ENCODE measurements around the gene PRDM16.

PRDM16 gene

DNA sequence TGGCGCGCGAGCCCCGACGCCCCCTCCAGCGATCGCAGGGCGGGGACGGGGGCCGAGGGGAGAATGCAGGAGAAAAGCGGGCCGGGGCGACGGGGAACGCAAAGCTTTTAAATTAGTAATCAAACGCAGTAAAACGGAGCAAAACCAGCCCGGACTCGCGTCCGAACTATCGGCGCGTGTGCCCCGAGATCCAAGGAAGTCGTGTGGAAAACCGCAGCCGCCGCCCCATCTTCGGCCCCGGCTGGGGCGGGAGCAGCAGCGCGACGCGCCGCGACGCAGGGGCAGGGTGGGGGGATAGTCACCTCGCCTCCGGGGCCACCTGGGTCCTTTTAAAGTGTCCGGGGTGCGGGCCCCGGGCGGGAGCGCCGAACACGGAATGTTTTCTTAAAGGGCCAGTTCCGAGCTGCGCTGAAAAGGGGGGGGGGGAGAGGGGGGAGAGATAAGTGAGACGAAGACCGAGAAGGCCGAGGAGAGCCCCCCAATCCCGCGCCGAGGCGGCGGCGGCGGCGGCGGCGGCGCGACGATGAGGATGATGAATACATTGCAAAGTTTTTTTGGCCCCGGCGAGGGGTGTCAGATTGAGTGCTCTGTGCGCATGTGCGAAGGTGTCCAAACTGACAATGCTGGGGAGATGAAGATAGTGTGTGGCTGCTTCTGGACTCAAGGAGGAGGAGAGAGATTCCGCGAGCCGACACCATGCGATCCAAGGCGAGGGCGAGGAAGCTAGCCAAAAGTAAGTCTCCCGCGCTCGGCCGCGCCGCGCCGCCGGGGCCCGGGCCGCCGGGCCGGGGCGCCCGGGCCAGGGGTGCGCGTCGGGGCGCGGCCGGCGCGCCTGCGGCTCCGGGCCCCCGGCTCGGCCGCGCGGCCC is at the start of gene PRDM16:
TSS of gene PRDM16 (plus strand) at position 640 of the 868 bp plus-strand sequence. CDS start at position 697, 57 bp downstream.
- no peak for DNase-seq

DNA sequence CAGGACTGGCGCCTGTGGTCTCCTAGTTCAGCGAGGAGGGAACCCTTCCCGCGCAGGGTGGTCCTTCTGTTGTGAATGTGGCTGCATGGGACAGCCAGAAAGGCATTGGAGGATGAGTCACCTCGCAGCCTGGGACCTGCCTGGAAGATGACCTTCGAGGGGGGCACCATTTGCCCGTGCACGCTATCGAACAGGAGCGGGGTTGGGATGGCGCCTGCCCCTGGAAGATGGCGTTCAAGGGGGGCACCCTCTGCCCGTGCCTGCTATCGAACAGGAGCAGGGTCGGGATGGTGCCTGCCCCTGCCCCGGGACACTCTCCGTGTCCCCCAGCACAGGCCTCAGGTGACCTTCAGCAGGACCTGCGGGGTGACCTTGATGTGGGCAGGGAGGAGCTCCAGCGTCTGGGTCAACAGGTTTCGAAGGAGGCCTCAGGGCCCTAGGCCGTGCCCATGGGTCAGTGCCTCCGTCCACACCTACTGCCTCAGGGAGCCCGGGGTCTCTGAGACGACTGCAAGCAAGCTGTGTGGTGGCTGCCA is 49.4 kb upstream of the PRDM16 start:
- no peak for DNase-seq

DNA sequence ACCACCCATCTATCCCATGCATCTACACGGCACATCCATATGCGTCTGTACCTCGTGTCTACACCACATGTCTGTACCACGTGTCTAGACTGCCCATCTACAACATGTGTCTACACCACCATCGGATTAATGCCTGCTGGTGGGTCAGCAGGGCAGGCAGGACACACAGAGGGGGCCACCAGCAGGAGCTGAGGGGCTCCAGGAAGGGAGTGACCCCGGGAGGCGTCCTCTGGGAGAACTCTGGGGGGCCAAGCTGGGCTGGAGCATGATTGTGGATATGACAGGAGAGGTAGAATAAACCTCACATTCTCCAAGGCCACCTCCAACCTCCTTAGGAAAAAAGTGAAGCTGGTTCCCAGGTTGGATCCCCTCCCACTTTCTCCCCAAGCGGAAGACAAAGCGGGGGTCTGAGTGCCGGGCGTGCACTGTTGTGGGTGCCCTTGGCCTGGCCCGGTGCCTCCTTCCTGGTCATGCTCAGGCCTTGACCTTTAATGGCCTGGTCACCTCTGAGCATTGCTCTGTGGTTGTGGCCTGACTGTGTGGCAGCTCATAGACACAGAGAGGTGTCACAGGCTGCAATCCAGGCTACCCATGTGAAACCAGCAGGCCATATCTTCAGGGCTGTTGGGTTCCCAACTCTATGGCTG is 48.6 kb upstream of the PRDM16 start:
- DNase-seq: no peak

DNA sequence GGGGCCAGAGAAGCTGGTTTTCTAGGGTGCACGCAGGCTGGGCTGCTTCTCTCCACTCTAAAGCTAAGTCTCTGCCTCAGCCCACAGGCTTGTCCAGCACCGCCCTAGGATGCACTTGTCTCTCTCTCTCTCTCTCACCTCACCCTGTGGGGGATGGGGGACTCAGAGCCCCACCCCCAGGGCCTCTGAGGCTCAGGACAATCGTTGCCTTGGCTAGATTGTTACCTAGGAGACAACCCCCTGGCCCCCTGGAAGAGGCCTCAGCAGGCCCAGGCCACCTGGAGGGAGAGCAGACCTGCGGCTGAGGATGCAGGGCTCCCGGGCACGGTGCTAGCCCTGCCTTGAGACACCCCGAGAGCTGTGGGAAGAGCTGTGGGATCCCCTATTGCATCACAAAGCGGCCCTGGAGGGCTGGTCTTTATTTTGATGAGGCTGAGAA is 47.8 kb upstream of the PRDM16 start, which contains the start of gene ACTRT2:
TSS of gene ACTRT2 (plus strand) at position 235 of the 439 bp plus-strand sequence. CDS start 220 bp downstream, outside the sequence.
- no peak for DNase-seq

DNA sequence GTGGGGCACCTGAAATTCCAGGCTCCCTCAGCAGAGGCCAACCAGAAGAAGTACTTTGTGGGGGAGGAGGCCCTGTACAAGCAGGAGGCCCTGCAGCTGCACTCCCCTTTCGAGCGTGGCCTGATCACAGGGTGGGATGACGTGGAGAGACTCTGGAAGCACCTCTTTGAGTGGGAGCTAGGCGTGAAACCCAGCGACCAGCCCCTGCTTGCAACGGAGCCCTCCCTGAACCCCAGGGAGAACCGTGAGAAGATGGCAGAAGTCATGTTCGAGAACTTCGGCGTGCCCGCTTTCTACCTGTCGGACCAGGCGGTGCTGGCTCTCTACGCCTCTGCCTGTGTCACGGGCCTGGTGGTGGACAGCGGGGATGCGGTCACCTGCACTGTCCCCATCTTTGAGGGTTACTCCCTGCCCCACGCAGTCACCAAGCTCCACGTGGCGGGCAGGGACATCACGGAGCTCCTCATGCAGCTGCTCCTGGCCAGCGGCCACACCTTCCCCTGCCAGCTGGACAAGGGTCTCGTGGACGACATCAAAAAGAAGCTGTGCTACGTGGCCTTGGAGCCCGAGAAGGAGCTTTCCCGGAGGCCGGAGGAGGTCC is 47.1 kb upstream of the PRDM16 start:
- DNase-seq: no peak

DNA sequence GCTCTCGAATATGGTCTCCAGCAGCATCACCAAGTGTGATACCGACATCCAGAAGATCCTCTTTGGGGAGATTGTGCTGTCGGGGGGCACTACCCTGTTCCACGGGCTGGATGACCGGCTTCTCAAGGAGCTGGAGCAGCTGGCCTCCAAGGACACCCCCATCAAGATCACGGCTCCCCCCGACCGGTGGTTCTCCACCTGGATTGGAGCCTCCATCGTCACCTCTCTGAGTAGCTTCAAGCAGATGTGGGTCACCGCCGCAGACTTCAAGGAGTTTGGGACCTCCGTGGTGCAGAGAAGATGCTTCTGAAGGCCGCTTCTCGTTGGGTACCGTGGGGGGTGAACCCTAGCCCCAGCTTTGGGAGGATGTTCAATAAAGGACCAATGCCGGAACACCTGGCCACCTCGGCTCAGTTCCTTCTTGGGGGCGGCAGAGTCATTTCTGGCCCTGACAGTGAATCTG is 46.5 kb upstream of the PRDM16 start:
- DNase-seq: no peak

DNA sequence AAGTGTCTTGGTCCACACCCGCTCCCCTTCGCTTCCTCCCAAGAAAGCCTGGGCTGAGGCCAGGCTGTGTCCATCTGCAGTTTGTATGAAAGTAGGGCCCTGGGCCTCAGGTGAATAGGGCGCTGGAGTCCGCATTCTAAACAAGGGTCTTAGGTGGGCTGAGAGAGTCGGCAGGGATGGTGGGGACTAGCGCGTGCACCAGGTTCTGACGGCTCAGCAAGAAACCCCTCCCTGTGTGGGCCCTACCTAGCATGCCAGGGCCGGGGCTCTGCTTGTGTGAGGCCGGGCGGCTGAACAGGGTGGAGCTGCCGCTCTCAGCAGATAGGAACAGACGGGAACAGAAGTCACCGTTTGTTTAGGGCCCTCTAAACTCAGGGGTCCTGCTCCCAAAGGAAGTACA is 46.0 kb upstream of the PRDM16 start:
- DNase-seq: no peak

DNA sequence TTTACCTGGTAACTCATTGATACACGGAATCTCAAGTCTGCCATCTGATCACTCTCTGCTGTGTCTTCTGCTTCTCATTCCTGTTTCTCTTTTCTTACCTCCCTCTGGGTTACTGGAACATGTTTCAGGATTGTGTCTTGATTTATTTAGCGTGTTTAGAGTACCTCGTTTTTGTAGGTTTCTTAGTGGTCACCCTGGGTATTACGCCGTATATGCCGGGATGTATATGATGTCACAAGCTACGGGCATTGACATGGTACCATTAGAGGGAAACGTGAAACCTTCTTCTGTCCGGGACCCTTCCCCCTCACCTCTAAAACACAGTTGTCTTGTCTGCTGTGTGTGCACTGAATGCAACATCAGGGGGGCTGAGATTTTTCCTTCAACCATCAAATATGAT is 45.0 kb upstream of the PRDM16 start:
- DNase-seq: no peak

DNA sequence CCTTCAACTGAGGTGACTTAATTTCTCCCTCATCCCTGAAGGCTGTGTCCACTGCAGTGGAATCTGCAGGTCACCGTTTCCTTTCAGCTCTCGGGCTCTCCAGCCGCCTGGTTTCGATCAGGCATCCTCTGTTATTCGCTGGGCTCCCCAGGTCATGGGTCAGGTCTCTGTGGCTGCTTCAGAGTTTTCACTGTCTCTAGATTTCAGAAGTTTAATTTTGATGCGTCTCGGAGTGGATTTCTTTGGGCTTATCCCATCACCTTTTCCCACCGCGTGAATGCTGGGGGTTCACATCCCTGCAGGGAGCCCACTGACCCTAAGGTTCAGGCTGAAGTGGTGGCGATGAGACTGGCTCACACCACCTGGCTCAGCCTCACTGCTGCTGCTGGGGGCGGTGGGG is 44.4 kb upstream of the PRDM16 start:
- DNase-seq: no peak

DNA sequence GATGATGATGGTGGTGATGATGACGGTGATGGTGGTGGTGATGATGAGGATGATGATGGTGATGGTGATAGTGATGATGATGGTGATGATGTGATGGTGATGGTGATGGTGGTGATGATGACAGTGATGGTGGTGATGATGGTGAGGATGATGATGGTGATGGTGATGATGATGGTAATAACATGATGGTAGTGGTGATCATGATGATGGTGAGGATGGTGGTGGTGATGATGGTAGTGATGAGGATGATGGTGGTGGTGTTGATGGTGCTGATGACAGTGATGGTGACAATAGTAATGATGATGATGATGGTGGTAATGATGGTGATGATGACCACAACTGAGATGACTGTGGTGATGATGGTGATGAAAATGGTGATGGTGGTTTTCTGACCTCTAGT is 42.9 kb upstream of the PRDM16 start:
- DNase-seq: no peak

DNA sequence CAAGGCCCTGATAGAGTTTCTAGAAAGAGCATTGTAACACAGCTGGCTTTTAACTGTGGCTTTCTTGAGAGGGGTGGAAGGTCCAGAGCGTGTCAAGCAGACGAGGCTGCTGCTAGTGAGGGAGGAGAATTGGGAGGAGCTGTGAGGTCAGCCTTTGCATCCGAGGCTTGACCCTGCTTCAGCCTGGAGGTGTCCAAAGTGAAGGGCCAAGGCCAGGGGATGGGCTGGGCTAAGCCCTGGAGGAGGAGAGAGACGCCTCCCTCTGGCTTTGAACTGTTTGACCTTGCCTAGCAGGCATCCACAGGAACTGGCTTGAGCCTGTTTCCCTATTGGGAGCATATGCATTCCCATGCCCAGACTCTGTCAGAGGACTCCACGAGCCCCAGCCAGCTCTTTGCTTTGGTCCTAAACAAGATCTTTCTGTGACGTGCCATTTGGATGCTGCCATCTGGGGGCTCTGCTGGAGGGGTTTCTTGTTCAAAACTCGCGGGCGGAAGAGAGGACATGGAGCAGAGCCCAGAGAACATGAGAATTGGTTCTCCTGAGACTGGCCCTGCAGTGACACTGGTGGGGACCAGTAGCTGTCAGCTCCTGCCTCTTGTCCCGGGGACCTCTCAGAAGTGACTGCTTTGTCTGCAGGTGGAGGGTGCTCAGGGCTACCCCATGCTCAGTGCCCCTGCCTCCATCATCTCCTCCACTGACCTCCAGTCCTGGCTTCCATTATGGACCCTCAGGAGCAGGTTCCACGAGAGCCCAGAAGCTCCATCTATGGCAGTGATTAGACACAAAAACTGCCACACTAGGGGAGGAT is 42.2 kb upstream of the PRDM16 start:
- DNase-seq: no peak

DNA sequence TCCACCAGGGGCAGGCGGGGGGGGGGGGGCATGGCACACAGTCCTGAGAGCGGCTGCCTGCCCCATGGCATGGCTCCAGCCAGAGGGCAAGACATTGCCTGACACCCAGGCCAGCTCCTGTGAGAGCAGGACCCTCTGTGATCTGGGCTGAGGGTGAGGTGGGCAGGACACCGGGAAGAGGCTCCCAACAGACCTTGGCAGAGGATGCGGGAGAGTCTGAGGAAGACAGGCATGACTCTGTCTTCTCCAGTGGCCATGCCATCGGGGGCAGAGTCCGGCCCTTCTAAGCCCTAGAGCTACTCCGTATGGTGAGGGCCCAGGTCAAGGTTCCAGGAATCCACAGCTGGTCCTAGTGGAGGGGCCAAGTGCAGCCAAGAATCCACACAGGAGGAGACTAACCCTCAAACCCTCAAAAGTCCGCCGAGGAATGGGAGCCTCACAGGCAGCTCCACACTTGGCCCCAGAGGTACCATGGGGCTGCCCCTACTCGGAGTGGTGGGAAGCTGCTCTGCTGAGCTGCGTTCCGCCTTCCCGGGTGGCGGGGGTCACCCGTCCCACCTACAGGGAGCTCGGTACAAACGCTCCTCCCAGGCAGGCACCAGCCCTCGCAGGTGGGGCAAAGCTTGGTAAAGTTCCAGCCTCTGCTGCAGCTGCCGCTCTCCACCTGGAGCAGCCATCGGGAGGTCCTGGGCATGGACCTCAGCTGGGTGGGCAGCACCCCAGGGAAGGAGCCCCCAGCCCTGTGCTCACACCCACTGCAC is 41.2 kb upstream of the PRDM16 start:
- DNase-seq: no peak

DNA sequence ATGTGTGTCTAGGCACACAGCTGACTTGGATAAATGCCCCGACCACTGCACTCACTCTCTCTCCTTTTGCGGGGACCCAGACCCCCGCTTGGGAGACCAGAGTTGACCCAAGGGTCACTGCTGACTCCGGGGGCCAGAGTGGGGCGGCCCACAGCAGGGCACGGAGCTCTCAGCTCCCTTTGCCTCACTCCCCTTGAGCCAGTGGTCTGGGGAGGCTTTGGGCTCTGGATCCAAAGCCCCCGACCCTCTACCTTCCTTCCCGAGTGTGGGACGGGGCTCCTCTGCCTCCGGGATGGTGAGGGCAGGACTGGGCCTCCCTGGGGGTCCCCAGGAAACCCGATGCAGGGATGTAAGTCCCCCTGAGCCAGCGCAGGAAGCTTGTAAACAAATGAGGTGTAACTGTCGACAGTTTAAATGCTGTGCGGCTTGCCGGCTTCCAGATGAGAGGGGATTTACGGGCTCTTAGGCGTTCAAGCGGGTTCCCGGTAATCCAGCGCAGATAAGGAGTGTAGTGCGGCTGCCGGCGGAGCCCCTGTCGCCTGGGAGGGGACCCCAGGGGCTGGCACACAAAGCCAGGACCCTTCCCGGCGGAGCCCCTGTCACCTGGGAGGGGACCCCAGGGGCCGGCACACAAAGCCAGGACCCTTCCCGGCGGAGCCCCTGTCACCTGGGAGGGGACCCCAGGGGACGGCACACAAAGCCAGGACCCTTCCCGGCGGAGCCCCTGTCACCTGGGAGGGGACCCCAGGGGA is 40.3 kb upstream of the PRDM16 start:
- DNase-seq: no peak

DNA sequence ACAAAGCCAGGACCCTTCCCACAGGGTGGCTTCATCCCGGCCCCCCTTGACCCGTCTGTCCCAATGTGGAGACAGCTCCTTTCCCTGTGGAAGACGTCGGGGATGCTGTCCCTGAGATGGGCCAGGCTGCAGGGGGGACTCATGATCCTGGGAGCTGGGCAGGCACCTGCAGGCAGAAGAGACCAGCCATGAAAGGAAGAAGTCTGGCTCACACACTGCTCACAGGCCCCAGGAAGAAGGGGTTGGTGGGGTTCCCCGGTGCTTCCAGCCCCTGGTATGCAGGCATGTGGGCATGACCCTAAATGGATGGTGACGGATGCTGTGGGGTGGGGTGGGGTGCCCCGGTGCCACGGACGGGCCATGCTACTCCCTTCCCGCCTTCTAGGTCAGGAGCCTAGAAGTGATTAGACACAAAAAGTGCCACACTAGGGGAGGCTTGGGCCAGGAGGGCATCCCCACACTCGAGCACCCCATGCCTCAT is 39.5 kb upstream of the PRDM16 start:
- DNase-seq: no peak

DNA sequence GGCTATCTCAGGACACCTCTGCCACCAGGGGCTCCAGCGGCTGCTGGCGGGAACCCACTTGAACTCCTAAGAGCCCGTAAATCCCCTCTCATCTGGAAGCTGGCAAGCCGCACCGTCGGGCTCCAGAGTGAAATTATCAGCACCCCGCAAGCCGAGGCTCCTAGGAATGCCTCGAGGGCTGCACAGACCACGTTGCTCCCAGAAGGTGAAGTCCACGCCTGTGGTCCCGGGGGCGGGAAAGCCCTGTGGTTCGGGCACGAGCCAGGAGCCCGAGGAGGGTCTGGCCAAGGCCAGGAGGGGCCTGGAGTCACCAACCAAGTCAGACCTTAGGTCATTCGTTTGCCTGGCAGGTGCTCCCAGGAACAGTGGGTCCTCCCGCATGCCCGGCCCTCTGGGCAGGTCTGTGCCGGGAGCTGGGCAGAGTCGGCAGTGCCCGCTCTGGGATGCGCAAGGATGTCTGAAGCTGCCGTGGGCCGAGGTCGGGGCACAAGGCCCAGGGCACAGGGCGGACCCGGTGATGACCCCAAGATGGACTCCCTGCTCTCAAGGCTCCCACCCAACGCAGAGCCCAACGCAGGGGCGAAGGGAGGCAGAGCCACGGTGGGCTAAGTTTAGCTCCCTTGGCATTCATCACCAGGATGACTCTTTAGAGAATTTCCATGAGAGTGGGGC is 38.9 kb upstream of the PRDM16 start:
- DNase-seq: no peak

DNA sequence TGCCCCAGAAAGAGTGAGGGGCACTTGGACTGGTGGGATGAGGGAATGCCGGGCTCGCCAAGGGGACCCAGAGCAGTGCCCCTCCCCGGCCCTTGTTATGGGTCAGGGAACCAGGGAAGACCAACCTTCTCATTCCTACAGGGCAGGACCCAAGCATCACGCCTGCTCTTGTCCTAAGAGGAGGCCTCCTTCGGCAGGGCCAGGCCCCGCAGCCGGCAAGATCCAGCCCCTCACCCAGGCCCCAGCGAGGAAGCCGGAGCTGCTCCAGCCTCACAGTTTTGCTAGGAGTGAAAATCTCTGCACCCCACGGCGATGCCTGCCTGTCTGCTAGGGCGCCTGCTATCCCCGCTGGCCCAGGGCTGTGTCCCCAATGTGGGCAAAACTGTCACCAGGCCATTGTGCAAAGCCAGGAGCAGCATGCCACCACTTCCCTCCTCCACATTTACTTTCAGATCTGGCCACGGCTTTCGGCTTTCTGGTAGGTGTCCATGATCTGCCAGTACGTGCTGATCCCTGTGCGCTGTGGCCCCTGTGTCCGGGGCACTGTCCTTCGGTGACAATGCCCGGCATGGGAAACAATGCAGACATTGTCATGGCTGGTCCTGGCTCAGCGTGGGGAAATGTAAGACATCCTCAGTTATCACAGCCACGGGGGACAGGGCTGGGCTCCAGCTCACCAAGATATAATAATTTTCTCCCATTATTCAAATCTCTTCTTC is 38.2 kb upstream of the PRDM16 start:
- no peak for DNase-seq

DNA sequence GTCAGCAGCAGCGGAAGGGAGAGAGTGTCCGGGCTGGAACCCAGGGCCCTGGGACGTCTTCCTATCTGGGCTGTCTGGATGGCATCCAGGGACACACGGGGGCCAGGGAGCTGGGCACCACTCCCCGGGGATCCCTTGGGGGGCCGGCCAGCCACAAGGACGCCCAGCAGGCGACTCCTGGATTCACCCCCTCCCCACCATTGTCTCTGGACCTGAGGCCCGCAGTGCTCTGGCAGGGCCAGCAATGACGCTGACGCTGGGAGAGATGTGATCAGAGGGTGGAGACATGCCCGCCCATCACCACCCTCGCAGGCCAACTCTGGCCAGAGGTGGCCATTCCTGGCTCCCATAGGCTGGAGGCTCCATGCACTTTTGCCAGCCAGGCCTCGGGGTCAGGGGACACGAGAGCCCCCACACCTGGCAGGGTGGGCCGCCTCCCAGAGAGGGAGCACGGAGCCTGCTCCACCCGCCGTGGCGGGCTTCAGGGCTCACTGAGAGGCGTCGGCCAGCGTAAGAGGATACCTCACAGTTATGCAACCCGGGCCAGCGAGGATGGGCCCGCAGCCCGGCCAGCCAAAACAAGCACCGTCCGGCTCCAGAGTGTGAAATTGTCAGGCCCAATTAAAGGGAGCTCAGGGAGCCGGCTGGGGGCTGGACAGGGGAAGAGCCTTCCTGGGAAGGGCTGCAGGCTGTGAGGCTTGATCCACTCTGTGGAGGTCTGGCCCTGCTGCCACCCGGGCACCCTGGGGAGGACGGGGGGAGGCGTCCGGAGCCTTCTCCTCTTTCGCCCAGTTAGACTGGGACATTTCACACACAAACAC is 37.4 kb upstream of the PRDM16 start:
- no peak for DNase-seq

DNA sequence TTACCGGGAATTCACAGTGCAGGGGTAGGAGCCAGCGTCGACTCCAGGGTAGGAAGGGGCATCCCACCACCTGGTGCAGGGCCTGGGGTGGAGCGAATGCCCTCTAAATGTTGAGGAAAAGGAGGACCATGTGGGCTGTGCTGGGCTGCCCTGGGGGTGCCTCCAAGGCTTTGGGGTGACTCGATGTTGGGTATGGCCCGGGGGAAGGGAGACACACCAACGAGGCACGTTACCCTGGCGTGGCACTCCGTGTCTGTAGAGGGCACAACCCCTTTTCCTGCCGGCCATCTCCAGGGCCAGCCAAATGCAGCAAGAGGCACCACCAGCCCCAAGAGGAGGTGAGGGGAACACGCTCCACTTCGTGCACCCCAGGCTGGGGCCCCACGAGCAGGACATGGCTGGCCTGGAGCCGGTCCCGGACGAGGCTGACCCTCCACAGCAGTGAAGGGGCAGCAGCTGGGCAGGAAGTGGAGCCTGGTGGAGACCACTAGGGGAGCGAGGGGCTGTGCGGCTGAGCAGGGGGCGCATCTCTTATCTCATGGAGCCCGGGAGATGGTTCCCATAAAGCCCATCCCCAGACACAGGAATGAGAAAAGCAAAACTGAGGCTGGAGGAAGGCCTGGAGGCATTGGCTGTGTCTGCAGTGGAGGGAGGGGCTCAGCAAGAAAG is 36.5 kb upstream of the PRDM16 start:
- no peak for DNase-seq
